AG10803 (cell line): ENCODE results near the gene MAP4K3.
A peak's percentile ranks its signal among the peaks of the same experiment; 100 is the strongest.

Experiments
- DNase-seq: peaks from one replicate; pipeline ENCODE4 v3.0.0; 2010; ENCODE audit warnings: low read depth
- H3K4me3 ChIP-seq: 2 replicates; pipeline ENCODE4 v1.5.1; 2011; ENCODE audit warnings: mild to moderate bottlenecking, low read length, control low read depth
- CTCF ChIP-seq: conservative IDR thresholded peaks from 2 replicates; pipeline ENCODE4 v1.5.1; 2011; ENCODE audit warnings: mild to moderate bottlenecking, low read length, control low read depth, inconsistent platforms

Gene MAP4K3

GRCh38 chr2:39479696-39480095 is 42.6 kb upstream of the MAP4K3 start:
- no peak overlapping the region for H3K4me3 ChIP-seq

DNA sequence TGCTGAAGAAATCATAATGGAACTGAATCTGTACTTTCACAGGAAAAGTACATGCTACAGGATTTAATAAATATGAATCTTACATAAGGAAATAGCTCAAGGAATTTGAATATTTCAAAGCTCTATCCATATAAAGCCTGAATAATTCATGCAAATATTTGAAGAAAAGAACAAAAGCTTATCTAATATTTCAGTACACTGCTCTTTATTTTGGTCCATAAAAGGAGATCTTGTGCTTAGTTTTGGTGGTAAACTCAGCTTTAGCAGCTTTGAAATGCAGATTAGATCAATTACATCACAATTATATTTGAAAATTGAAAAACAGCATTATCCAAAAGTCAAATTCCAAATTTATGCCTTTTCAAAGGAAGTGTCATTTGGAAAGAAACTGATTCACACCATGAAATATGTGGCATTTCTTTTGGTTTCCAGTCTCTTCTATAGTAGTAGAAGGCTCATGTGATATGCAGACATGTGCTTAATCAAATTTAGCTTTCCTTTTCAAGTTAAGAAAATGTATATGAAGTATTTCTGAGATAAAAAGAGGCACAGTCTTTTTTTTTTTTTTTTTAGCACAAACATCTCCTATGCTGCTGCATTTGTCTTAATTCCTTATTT is 42.1 kb upstream of the MAP4K3 start:
- no peak for DNase-seq

More at GRCh38 chr2:39479696-39480095, 42.6 kb upstream of the MAP4K3 start:
- peak; percentile 49 for DNase-seq
- no peak for TF ChIP-seq CTCF

DNA sequence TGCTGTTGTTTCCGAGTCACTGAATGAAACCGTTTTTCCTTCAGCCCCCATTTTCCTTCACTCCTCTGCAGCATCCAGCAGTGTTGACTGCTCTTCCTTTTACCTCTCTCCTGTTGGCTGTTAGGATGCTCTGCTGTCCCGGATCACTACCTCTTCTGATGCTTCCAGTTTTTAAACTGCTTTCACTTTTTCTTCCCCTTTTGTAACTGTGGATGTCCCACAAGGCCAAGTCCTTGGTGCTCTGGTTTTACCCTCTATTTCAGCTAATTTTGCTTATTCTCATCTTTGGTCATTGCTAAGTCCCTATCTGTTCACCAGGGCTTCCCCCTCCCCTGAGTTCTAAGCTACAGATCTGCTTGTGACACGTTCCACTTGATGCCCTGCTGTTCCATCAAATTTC is 39.4 kb upstream of the MAP4K3 start:
- no peak for DNase-seq
- no peak overlapping the region for H3K4me3 ChIP-seq
- TF ChIP-seq CTCF = no peak

More for the DNA sequence above, 42.1 kb upstream of the MAP4K3 start:
- TF ChIP-seq CTCF = no peak
- H3K4me3 ChIP-seq = no peak overlapping the region

DNA sequence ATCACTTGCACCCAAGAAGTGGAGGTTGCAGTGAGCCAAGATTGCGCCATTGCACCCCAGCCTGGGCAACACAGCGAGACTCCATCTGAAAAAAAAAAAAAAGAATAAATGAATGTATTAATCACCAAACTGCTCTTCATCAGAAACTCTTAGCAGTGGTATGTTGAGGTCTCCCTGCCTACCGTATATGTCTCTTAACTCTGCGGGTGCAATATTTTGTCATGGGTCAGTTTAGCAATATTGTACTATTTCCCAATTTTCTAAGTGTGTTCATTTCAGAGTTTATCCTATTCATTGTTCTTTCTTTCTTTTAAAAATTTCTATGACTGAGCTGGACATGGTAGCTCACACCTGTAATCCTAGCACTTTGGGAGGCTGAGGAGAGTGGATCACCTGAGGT is 37.9 kb upstream of the MAP4K3 start:
- TF ChIP-seq CTCF = no peak
- no peak for DNase-seq
- no peak overlapping the region for H3K4me3 ChIP-seq

DNA sequence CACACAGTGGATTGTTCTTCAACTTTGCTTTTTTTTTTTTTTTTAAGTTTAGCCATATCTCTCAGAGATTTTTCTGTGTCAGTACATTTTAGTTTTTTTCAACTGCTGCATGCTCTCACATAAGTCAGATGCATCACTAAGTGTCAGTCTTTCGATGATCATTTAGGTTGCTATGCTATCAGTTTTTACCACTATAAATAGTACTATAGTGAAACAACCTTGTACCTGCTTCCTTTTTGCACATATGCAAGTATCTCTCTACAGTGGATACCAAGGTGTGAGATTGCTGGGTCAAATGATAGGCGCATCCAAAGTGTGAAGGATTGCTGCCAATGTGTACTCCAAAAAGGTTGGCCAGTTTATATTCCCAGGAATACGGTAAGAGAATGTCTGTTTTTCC is 33.5 kb upstream of the MAP4K3 start:
- no peak for TF ChIP-seq CTCF
- no peak for DNase-seq
- no peak overlapping the region for H3K4me3 ChIP-seq

- no peak for TF ChIP-seq CTCF
- DNase-seq = peak; percentile 54
- H3K4me3 ChIP-seq = peak overlapping the region; percentile 32
Observed at GRCh38 chr2:39469807-39470206, 32.7 kb upstream of the MAP4K3 start.

DNA sequence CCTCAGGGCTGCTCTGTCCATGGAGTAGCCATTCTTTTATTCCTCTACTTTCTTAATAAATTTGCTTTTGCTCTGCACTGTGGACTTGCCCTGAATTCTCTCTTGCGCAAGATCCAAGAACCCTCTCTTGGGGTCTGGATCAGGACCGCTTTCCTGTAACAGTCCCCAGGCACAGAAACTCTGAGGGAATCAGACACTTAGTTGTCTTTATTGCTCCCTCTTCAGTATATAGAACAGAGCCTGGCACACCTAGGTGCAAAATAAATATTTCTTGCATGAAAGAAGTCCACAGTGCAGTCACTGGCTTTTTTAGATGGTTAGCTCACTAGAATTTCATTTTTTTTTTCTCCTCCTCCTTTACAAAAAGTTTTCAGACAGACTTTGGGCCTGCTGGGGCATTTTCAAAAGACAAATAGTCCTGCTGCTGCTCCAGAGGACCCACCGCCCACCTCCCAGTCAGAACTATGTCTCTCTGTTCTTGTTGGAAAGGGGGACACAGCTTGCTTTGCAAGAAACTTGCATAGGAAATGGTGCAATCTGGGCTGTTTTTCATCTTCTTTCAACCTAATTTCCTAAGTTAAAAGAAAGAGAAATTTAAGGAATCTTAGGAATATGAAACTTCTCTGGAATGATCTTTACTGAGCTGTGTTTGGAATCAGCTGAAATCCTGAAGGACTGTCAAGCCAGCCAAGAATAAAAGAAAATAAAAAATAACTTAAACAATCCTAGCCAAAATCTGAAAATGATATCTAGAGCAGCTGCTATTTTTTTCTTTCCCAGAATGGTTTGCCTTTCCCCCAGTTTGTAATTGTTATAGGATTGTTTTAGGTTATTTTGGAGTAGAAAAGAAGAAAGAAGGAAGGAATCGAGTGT is 31.7 kb upstream of the MAP4K3 start:
- H3K4me3 ChIP-seq = no peak overlapping the region; the same call in 1 of the 2 replicates
- DNase-seq = peak; percentile 87
- no peak for TF ChIP-seq CTCF
